Peyer's patch (tissue), 4 donors: ENCODE measurements around the gene DDX39A.

Experiments
- POLR2A ChIP-seq, 2 donors: fragments of 450-650 bp; IDR thresholded peaks; one replicate each; pipeline ENCODE4 v1.5.1; 2017; ENCODE audit warnings: antibody characterized with exemption in 2 of 2, mild to moderate bottlenecking in 2 of 2, moderate library complexity in 2 of 2
- TF ChIP-seq, protein P1 (sequence below), 6 experiments: fragments of 450-650 bp in 4 of 6; fragments of 200-600 bp in 2 of 6; sonication (generic) in 1 of 6; IDR thresholded peaks; one replicate each; pipeline ENCODE4 v1.5.1; 2017 to 2019; ENCODE audit warnings: antibody characterized with exemption in 6 of 6, mild to moderate bottlenecking in 3 of 6, moderate library complexity in 1 of 6

DNA sequence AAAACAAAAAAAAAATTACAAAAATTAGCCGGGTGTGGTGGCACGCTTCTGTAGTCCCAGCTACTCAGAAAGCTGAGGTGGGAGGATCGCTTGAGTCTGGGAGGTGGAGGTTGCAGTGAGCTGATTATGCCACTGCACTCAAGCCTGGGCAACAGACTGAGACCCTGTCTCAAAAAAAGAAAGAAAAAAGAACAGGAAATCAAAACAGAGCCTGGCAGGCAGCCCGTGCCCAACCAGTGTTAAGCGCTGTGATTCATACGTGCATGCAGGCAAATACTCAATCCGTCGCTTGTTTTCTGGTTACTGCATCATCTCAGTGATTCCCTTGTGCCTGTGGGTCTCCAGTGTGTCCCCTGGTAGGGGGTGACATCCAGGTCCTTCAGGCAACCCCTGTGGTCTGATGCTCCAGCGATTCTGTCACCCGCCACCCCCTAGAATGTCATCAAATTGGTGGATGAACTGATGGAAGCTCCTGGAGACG, 18.1 kb downstream of the DDX39A start:
- TF ChIP-seq, protein P1, sequence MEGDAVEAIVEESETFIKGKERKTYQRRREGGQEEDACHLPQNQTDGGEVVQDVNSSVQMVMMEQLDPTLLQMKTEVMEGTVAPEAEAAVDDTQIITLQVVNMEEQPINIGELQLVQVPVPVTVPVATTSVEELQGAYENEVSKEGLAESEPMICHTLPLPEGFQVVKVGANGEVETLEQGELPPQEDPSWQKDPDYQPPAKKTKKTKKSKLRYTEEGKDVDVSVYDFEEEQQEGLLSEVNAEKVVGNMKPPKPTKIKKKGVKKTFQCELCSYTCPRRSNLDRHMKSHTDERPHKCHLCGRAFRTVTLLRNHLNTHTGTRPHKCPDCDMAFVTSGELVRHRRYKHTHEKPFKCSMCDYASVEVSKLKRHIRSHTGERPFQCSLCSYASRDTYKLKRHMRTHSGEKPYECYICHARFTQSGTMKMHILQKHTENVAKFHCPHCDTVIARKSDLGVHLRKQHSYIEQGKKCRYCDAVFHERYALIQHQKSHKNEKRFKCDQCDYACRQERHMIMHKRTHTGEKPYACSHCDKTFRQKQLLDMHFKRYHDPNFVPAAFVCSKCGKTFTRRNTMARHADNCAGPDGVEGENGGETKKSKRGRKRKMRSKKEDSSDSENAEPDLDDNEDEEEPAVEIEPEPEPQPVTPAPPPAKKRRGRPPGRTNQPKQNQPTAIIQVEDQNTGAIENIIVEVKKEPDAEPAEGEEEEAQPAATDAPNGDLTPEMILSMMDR (IDR thresholded peaks at IDR 0.05): no peak
- TF ChIP-seq POLR2A (IDR thresholded peaks at IDR 0.05): no peak
